Measurements from ENCODE around the gene SPECC1L. TPM values are rescaled to one million over a fixed set of nuclear protein-coding genes. Genes with fewer than 3 reads are reported as not detected.

SPECC1L gene
- total RNA-seq, 1 donor from 2014 or later = 25.0 TPM

GRCh38 chr22:24394254-24394653 is 123.6 kb downstream of the SPECC1L start:
- Histone ChIP-seq H3K27me3 (ENCODE audit: control insufficient read depth, insufficient read depth, low read length) (no peaks in the 10 kb centered on the region), H3K36me3 (ENCODE audit: control insufficient read depth, insufficient read depth, low read length) (peaks cover 4% of the 10 kb centered on the region), H3K4me3 (ENCODE audit: low read depth, low read length) (no peak overlapping the region)
- DNase-seq (ENCODE audit: low read depth) (no peak), FAIRE-seq (no peak)
- TF ChIP-seq CTCF (IDR thresholded peaks at IDR 0.05; ENCODE audit: insufficient read depth, low read length, severe bottlenecking) = no peak

GRCh38 chr22:24398409-24398808 is 127.8 kb downstream of the SPECC1L start:
- FAIRE-seq (no peak), DNase-seq (ENCODE audit: low read depth) (no peak)
- no peak overlapping the region for H3K4me3 ChIP-seq (ENCODE audit: low read depth, low read length)
- TF ChIP-seq CTCF (IDR thresholded peaks at IDR 0.05; ENCODE audit: insufficient read depth, low read length, severe bottlenecking) = no peak
- H3K36me3 ChIP-seq (ENCODE audit: control insufficient read depth, insufficient read depth, low read length) = peaks cover 3% of the 10 kb centered on the region
- no peaks in the 10 kb centered on the region for H3K27me3 ChIP-seq (ENCODE audit: control insufficient read depth, insufficient read depth, low read length)

GRCh38 chr22:24400034-24400725 is 129.5 kb downstream of the SPECC1L start:
- no peak for TF ChIP-seq CTCF (IDR thresholded peaks at IDR 0.05; ENCODE audit: insufficient read depth, low read length, severe bottlenecking)
- H3K4me3 ChIP-seq (ENCODE audit: low read depth, low read length) = no peak overlapping the region
- no peak for FAIRE-seq
- H3K36me3 ChIP-seq (ENCODE audit: control insufficient read depth, insufficient read depth, low read length) = peaks cover 14% of the 10 kb centered on the region
- no peak for DNase-seq (ENCODE audit: low read depth)
- no peaks in the 10 kb centered on the region for H3K27me3 ChIP-seq (ENCODE audit: control insufficient read depth, insufficient read depth, low read length)

- Histone ChIP-seq H3K27me3 (ENCODE audit: control insufficient read depth, insufficient read depth, low read length) (no peaks in the 10 kb centered on the region), H3K4me3 (ENCODE audit: low read depth, low read length) (no peak overlapping the region), H3K36me3 (ENCODE audit: control insufficient read depth, insufficient read depth, low read length) (peaks cover 15% of the 10 kb centered on the region)
- FAIRE-seq = no peak
- TF ChIP-seq CTCF (IDR thresholded peaks at IDR 0.05; ENCODE audit: insufficient read depth, low read length, severe bottlenecking) = no peak
- DNase-seq (ENCODE audit: low read depth) = peak; percentile 23
Measured at GRCh38 chr22:24400726-24401596, 130.3 kb downstream of the SPECC1L start.

- no peak for DNase-seq (ENCODE audit: low read depth)
- Histone ChIP-seq H3K36me3 (ENCODE audit: control insufficient read depth, insufficient read depth, low read length) (peaks cover 15% of the 10 kb centered on the region), H3K4me3 (ENCODE audit: low read depth, low read length) (no peak overlapping the region), H3K27me3 (ENCODE audit: control insufficient read depth, insufficient read depth, low read length) (no peaks in the 10 kb centered on the region)
- TF ChIP-seq CTCF (IDR thresholded peaks at IDR 0.05; ENCODE audit: insufficient read depth, low read length, severe bottlenecking) = no peak
- FAIRE-seq = no peak
Measured at GRCh38 chr22:24401931-24402367, 131.3 kb downstream of the SPECC1L start.

All from bronchial epithelial cell (primary cell).